H9 (cell line): Measurements from ENCODE around the gene LGALS4. TPM values are rescaled to one million over a fixed set of nuclear protein-coding genes. Genes with fewer than 3 reads are reported as not detected.

Experiments used
- DNase-seq: peaks from one replicate; pipeline ENCODE4 v3.0.0-alpha.2; 2017
- H2AFZ ChIP-seq: one replicate; pipeline ENCODE4 v1.6.1; 2013; ENCODE audit warnings: mild to moderate bottlenecking, low read length, control low read depth, moderate library complexity
- H2AK5ac ChIP-seq: 2 replicates; pipeline ENCODE4 v1.6.1; 2013; ENCODE audit warnings: low read length, control low read depth, mixed read lengths; ENCODE audit not compliant: insufficient read length
- H2BK120ac ChIP-seq: one replicate; pipeline ENCODE4 v1.6.1; 2013; ENCODE audit warnings: low read depth, mild to moderate bottlenecking, low read length, control low read depth, inconsistent platforms; ENCODE audit not compliant: poor library complexity, severe bottlenecking
- H2BK12ac ChIP-seq: 2 replicates; pipeline ENCODE4 v1.6.1; 2013; ENCODE audit warnings: low read length, control low read depth, mixed read lengths, low read depth; ENCODE audit not compliant: insufficient read length
- H2BK15ac ChIP-seq: 2 replicates; pipeline ENCODE4 v1.6.1; 2013; ENCODE audit warnings: low read depth, low read length, control low read depth
- H2BK20ac ChIP-seq: one replicate; pipeline ENCODE4 v1.6.1; 2013; ENCODE audit warnings: low read depth, mild to moderate bottlenecking, low read length, control low read depth, inconsistent platforms; ENCODE audit not compliant: poor library complexity, severe bottlenecking
- H2BK5ac ChIP-seq: 2 replicates; pipeline ENCODE4 v1.6.1; 2013; ENCODE audit warnings: low read length, control low read depth, mixed read lengths; ENCODE audit not compliant: insufficient read length
- H3K14ac ChIP-seq: 2 replicates; pipeline ENCODE4 v1.6.1; 2013; ENCODE audit warnings: low read length, control low read depth; ENCODE audit not compliant: insufficient read depth
- H3K18ac ChIP-seq: 2 replicates; pipeline ENCODE4 v1.6.1; 2013; ENCODE audit warnings: low read depth, mild to moderate bottlenecking, mixed read lengths, low read length, control low read depth; ENCODE audit not compliant: insufficient read length
- H3K23ac ChIP-seq: 2 replicates; pipeline ENCODE4 v1.6.1; 2013; ENCODE audit warnings: low read length, control low read depth, mixed read lengths, low read depth; ENCODE audit not compliant: insufficient read length
- H3K23me2 ChIP-seq: 2 replicates; pipeline ENCODE4 v1.6.1; 2013; ENCODE audit warnings: low read depth, mild to moderate bottlenecking, mixed read lengths, low read length, control low read depth; ENCODE audit not compliant: insufficient read length, poor library complexity, severe bottlenecking
- H3K27ac ChIP-seq: 2 replicates; pipeline ENCODE4 v1.5.1; 2013; ENCODE audit warnings: low read length, control low read depth, mixed read lengths, low read depth; ENCODE audit not compliant: insufficient read length
- H3K27me3 ChIP-seq: 2 replicates; pipeline ENCODE4 v1.6.1; 2013; ENCODE audit warnings: low read length, control low read depth, inconsistent platforms; ENCODE audit not compliant: insufficient read depth
- H3K4ac ChIP-seq: 2 replicates; pipeline ENCODE4 v1.6.1; 2013; ENCODE audit warnings: low read depth, mild to moderate bottlenecking, control low read depth, inconsistent platforms, low read length, moderate library complexity
- H3K4me1 ChIP-seq: 2 replicates; pipeline ENCODE4 v1.6.1; 2013; ENCODE audit warnings: low read length, control low read depth, inconsistent platforms; ENCODE audit not compliant: insufficient read depth
- H3K4me2 ChIP-seq: 2 replicates; pipeline ENCODE4 v1.6.1; 2013; ENCODE audit warnings: low read length, control low read depth, mixed read lengths; ENCODE audit not compliant: insufficient read length, insufficient read depth
- H3K56ac ChIP-seq: 2 replicates; pipeline ENCODE4 v1.6.1; 2013; ENCODE audit warnings: low read depth, mild to moderate bottlenecking, mixed read lengths, low read length, control low read depth; ENCODE audit not compliant: insufficient read length
- H3K79me1 ChIP-seq: 2 replicates; pipeline ENCODE4 v1.6.1; 2013; ENCODE audit warnings: low read depth, mild to moderate bottlenecking, moderate library complexity, low read length, control low read depth, inconsistent platforms; ENCODE audit not compliant: insufficient read depth, poor library complexity, severe bottlenecking
- H3K79me2 ChIP-seq: 2 replicates; pipeline ENCODE4 v1.6.1; 2013; ENCODE audit warnings: low read length, control low read depth, inconsistent platforms; ENCODE audit not compliant: insufficient read depth
- H3K9ac ChIP-seq: 2 replicates; pipeline ENCODE4 v1.6.1; 2013; ENCODE audit warnings: low read length, control low read depth, mixed read lengths; ENCODE audit not compliant: insufficient read length; ENCODE audit errors: extremely low read depth
- H3K9me3 ChIP-seq: one replicate; pipeline ENCODE4 v1.6.1; 2013; ENCODE audit warnings: low read depth, low read length, inconsistent platforms; ENCODE audit not compliant: control insufficient read depth
- H3T11ph ChIP-seq: one replicate; pipeline ENCODE4 v1.6.1; 2013; ENCODE audit warnings: mild to moderate bottlenecking, low read length, control low read depth, inconsistent platforms
- H4K20me1 ChIP-seq: one replicate; pipeline ENCODE4 v1.6.1; 2013; ENCODE audit not compliant: control insufficient read depth, insufficient read length, insufficient read depth
- H4K5ac ChIP-seq: 2 replicates; pipeline ENCODE4 v1.6.1; 2013; ENCODE audit warnings: low read depth, mild to moderate bottlenecking, mixed read lengths, low read length, control low read depth; ENCODE audit not compliant: insufficient read length
- H4K8ac ChIP-seq: replicated peaks from 2 replicates; pipeline ENCODE4 v1.6.1; 2013; ENCODE audit warnings: low read length, control low read depth, mixed read lengths, low read depth; ENCODE audit not compliant: insufficient read length
- H4K91ac ChIP-seq: 2 replicates; pipeline ENCODE4 v1.6.1; 2013; ENCODE audit warnings: low read depth, mild to moderate bottlenecking, moderate library complexity, mixed read lengths, low read length, control low read depth; ENCODE audit not compliant: insufficient read length
- H3K27ac Mint-ChIP-seq, 3 experiments: 2 replicates in 2 of 3; 3 replicates in 1 of 3; pipeline ENCODE4 v1.8.0; 2020 to 2021; ENCODE audit warnings: mixed read lengths in 3 of 3, mild to moderate bottlenecking in 1 of 3, moderate library complexity in 1 of 3
- H3K27me3 Mint-ChIP-seq: 2 replicates; pipeline ENCODE4 v1.8.0; 2021; ENCODE audit warnings: low read depth, mild to moderate bottlenecking, moderate library complexity, mixed read lengths
- H3K36me3 Mint-ChIP-seq, 3 experiments: 2 replicates in 2 of 3; 3 replicates in 1 of 3; pipeline ENCODE4 v1.8.0; 2020 to 2021; ENCODE audit warnings: low read depth in 3 of 3, mixed read lengths in 3 of 3; ENCODE audit not compliant: insufficient read depth in 1 of 3
- H3K4me1 Mint-ChIP-seq, 2 experiments: 2 replicates each; pipeline ENCODE4 v1.8.0; 2020; ENCODE audit warnings: mixed read lengths in 2 of 2
- H3K4me3 Mint-ChIP-seq, 2 experiments: 2 replicates in 1 of 2; 3 replicates in 1 of 2; pipeline ENCODE4 v1.8.0; 2020 to 2021; ENCODE audit warnings: mild to moderate bottlenecking in 2 of 2, mixed read lengths in 2 of 2, moderate library complexity in 1 of 2
- H3K9me3 Mint-ChIP-seq, 2 experiments: 2 replicates in 1 of 2; 3 replicates in 1 of 2; pipeline ENCODE4 v1.8.0; 2020; ENCODE audit warnings: mild to moderate bottlenecking in 2 of 2, mixed read lengths in 2 of 2, moderate library complexity in 1 of 2
- WGBS: extraction: QIAGEN DNeasy Blood & Tissue Kit; methylation state at CpG from one replicate; pipeline ENCODE4 v1.1.7; 2013; ENCODE audit warnings: missing lambda C conversion rate, low lambda C conversion rate, mixed read lengths; ENCODE audit not compliant: insufficient read length; ENCODE audit errors: extremely low coverage; 5-methylcytosine and 5-hydroxymethylcytosine counted together
- total RNA-seq: library from RNA; stranded (reverse); gene quantifications from 2 replicates; pipeline ENCODE4 v1.2.1, GENCODE V29; 2021
- TF ChIP-seq, protein P1 (sequence below): fragments of 200-600 bp; sonication (generic); conservative IDR thresholded peaks from 3 replicates; pipeline ENCODE4 v1.8.0; 2021; ENCODE audit warnings: antibody characterized with exemption, mild to moderate bottlenecking

Gene LGALS4
- total RNA-seq, 1 experiment from 2014 or later: 0.68 TPM

GRCh38 chr19:38801359-38802095 lies 11.2 kb downstream of the LGALS4 start:
- TF ChIP-seq, protein P1, sequence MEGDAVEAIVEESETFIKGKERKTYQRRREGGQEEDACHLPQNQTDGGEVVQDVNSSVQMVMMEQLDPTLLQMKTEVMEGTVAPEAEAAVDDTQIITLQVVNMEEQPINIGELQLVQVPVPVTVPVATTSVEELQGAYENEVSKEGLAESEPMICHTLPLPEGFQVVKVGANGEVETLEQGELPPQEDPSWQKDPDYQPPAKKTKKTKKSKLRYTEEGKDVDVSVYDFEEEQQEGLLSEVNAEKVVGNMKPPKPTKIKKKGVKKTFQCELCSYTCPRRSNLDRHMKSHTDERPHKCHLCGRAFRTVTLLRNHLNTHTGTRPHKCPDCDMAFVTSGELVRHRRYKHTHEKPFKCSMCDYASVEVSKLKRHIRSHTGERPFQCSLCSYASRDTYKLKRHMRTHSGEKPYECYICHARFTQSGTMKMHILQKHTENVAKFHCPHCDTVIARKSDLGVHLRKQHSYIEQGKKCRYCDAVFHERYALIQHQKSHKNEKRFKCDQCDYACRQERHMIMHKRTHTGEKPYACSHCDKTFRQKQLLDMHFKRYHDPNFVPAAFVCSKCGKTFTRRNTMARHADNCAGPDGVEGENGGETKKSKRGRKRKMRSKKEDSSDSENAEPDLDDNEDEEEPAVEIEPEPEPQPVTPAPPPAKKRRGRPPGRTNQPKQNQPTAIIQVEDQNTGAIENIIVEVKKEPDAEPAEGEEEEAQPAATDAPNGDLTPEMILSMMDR: no peak
- Histone ChIP-seq H4K8ac (no peak overlapping the region), H2BK20ac (no peak overlapping the region), H4K91ac (no peak overlapping the region), H3K9me3 (no peaks in the 10 kb centered on the region), H3K4me1 (no peaks in the 10 kb centered on the region), H3K56ac (no peak overlapping the region), H2AFZ (no peak overlapping the region), H4K20me1 (no peaks in the 10 kb centered on the region), H3K27ac (no peak overlapping the region), H3K18ac (no peak overlapping the region), H3K9ac (no peak overlapping the region), H3K4ac (no peak overlapping the region), H3K27me3 (no peaks in the 10 kb centered on the region), H2AK5ac (no peak overlapping the region), H4K5ac (no peak overlapping the region), H3K23ac (no peak overlapping the region), H3K4me2 (no peak overlapping the region), H2BK5ac (no peak overlapping the region), H3K14ac (no peak overlapping the region), H3K79me2 (no peaks in the 10 kb centered on the region; the same call in 1 of the 2 replicates), H2BK120ac (no peak overlapping the region), H2BK12ac (no peak overlapping the region), H3K79me1 (no peaks in the 10 kb centered on the region), H3T11ph (no peak overlapping the region), H2BK15ac (no peak overlapping the region), H3K23me2 (no peaks in the 10 kb centered on the region)
- Mint-ChIP-seq H3K36me3 (0 out of 7 replicates have a peak, but pooled peaks cover 0 to 4% (median 0%) of the 10 kb centered on the region in 3 experiments), H3K9me3 (peaks cover 2 to 8% of the 10 kb centered on the region in 2 experiments; a peak in 3 of 5 replicates), H3K4me1 (peaks cover 4 to 5% of the 10 kb centered on the region in 2 experiments; a peak in 3 of 4 replicates), H3K4me3 (no peak overlapping the region), H3K27me3 (peaks cover 5% of the 10 kb centered on the region), H3K27ac (no peak overlapping the region)
- WGBS: no CpG with 5 or more reads among the region's 12 CpGs
- no peak for DNase-seq
